Measurements from ENCODE around the gene RBM38.

DNA sequence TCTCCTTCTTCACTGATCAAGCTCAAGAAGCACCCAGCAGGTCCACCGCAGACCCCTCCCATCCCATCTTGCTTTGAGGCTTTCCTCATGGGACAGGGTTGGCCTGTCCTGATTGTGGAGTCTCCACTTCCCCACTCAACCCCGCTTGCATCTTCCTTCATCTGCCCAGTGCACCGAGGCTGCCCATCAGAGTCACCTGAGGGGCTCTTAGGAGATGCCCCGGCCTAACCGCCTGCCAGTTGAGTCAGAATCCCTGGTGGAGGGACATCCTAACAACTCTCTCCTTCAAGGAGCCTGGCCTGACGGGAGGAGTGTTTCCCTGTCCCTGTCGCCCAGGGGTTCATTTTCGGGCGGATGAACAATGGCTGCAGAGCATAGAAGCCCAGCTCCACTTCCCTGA, 46.1 kb downstream of the RBM38 start:
- TF ChIP-seq, protein P1, sequence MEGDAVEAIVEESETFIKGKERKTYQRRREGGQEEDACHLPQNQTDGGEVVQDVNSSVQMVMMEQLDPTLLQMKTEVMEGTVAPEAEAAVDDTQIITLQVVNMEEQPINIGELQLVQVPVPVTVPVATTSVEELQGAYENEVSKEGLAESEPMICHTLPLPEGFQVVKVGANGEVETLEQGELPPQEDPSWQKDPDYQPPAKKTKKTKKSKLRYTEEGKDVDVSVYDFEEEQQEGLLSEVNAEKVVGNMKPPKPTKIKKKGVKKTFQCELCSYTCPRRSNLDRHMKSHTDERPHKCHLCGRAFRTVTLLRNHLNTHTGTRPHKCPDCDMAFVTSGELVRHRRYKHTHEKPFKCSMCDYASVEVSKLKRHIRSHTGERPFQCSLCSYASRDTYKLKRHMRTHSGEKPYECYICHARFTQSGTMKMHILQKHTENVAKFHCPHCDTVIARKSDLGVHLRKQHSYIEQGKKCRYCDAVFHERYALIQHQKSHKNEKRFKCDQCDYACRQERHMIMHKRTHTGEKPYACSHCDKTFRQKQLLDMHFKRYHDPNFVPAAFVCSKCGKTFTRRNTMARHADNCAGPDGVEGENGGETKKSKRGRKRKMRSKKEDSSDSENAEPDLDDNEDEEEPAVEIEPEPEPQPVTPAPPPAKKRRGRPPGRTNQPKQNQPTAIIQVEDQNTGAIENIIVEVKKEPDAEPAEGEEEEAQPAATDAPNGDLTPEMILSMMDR (IDR thresholded peaks at IDR 0.05): no peak
- TF ChIP-seq POLR2AphosphoS5 (IDR thresholded peaks at IDR 0.05): no peak
